Measurements from ENCODE around the gene STARD7. TPM values are rescaled to one million over a fixed set of nuclear protein-coding genes. Genes with fewer than 3 reads are reported as not detected.

Gene STARD7
- total and polyA plus RNA-seq, 9 of the 15 experiments (the other 6 are each of a cell fraction or from before 2014, with no cell fraction given) = 90.9 to 196 (median 145) TPM

DNA sequence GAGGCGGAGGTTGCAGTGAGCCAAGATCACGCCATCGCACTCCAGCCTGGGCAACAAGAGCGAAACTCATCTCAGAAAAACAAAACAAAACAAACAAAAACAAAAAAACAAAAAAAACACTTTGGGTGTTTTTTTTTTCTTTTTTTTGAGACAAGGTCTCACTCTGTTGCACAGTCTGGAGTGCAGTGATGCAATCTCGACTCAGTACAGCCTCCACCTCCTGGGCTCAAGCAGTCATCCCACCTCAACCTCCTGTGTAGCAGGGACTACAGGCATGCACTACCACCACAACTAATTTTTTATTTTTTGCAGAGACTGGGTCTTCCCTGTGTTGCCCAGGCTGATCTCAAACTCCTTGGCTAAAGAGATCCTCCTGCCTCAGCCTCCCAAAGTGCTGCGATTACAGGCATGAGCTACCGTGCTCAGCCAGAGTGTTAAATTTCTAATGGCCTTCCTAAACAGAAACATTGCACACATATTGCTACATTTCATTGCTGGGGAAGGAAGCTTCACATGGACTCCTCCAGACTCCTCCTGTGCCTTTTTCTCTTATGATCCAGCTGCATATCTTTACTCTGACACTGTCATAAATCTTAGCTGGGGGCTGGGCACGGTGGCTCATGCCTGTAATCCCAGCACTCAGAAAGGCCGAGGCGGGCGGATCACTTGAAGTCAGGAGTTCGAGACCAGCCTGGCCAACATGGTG is 19.7 kb downstream of the STARD7 start (continued):
- TF ChIP-seq, protein P1, sequence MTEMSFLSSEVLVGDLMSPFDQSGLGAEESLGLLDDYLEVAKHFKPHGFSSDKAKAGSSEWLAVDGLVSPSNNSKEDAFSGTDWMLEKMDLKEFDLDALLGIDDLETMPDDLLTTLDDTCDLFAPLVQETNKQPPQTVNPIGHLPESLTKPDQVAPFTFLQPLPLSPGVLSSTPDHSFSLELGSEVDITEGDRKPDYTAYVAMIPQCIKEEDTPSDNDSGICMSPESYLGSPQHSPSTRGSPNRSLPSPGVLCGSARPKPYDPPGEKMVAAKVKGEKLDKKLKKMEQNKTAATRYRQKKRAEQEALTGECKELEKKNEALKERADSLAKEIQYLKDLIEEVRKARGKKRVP (CRISPR knock-in tag; IDR thresholded peaks at IDR 0.05) = peak; percentile 58
- TF ChIP-seq ETS2 (tag; IDR thresholded peaks at IDR 0.05; ENCODE audit: borderline replicate concordance, poor library complexity, severe bottlenecking) (no peak), ZC3H11A (IDR thresholded peaks at IDR 0.05; ENCODE audit: low read depth, low read length) (no peak), MBD2 (IDR thresholded peaks at IDR 0.05; ENCODE audit: borderline replicate concordance, low read depth) (no peak), TAL1 (IDR thresholded peaks at IDR 0.05) (no peak), NR2C1 (IDR thresholded peaks at IDR 0.05) (no peak), NR2C1 (tag; IDR thresholded peaks at IDR 0.05) (no peak), SIN3B (IDR thresholded peaks at IDR 0.05; ENCODE audit: low read depth) (no peak), ATF1 (CRISPR knock-in tag; IDR thresholded peaks at IDR 0.05) (no peak), ATF1 (tag; IDR thresholded peaks at IDR 0.05) (no peak), CREB1 (IDR thresholded peaks at IDR 0.05) (no peak), CREB1 (CRISPR knock-in tag; IDR thresholded peaks at IDR 0.05) (no peak), HDAC1 (IDR thresholded peaks at IDR 0.05) (no peak), TOE1 (IDR thresholded peaks at IDR 0.05; ENCODE audit: borderline replicate concordance) (no peak), TOE1 (CRISPR knock-in tag; IDR thresholded peaks at IDR 0.05; ENCODE audit: borderline replicate concordance, low read depth) (no peak)
- TF ChIP-seq, protein P2, sequence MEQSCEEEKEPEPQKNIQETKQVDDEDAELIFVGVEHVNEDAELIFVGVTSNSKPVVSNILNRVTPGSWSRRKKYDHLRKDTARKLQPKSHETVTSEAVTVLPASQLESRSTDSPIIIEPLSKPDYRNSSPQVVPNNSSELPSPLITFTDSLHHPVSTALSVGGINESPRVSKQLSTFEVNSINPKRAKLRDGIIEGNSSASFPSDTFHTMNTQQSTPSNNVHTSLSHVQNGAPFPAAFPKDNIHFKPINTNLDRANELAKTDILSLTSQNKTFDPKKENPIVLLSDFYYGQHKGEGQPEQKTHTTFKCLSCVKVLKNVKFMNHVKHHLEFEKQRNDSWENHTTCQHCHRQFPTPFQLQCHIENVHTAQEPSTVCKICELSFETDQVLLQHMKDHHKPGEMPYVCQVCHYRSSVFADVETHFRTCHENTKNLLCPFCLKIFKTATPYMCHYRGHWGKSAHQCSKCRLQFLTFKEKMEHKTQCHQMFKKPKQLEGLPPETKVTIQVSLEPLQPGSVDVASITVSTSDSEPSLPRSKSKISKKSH (CRISPR knock-in tag; IDR thresholded peaks at IDR 0.05) = no peak
- TF ChIP-seq, protein P3, sequence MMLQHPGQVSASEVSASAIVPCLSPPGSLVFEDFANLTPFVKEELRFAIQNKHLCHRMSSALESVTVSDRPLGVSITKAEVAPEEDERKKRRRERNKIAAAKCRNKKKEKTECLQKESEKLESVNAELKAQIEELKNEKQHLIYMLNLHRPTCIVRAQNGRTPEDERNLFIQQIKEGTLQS (IDR thresholded peaks at IDR 0.05) = peak; percentile 71
- TF ChIP-seq, protein P3 (CRISPR knock-in tag; conservative IDR thresholded peaks at IDR 0.05) = no peak
- TF ChIP-seq, protein P4, sequence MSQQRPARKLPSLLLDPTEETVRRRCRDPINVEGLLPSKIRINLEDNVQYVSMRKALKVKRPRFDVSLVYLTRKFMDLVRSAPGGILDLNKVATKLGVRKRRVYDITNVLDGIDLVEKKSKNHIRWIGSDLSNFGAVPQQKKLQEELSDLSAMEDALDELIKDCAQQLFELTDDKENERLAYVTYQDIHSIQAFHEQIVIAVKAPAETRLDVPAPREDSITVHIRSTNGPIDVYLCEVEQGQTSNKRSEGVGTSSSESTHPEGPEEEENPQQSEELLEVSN (IDR thresholded peaks at IDR 0.05; ENCODE audit: borderline replicate concordance in 1 of 2, extremely low read depth in 1 of 2, insufficient read depth in 1 of 2, insufficient read length in 1 of 2, low read depth in 1 of 2, low read length in 1 of 2, poor library complexity in 1 of 2, severe bottlenecking in 1 of 2) = no peak
- TF ChIP-seq, protein P5, sequence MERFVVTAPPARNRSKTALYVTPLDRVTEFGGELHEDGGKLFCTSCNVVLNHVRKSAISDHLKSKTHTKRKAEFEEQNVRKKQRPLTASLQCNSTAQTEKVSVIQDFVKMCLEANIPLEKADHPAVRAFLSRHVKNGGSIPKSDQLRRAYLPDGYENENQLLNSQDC (CRISPR knock-in tag; IDR thresholded peaks at IDR 0.05) = no peak
- TF ChIP-seq, protein P6, sequence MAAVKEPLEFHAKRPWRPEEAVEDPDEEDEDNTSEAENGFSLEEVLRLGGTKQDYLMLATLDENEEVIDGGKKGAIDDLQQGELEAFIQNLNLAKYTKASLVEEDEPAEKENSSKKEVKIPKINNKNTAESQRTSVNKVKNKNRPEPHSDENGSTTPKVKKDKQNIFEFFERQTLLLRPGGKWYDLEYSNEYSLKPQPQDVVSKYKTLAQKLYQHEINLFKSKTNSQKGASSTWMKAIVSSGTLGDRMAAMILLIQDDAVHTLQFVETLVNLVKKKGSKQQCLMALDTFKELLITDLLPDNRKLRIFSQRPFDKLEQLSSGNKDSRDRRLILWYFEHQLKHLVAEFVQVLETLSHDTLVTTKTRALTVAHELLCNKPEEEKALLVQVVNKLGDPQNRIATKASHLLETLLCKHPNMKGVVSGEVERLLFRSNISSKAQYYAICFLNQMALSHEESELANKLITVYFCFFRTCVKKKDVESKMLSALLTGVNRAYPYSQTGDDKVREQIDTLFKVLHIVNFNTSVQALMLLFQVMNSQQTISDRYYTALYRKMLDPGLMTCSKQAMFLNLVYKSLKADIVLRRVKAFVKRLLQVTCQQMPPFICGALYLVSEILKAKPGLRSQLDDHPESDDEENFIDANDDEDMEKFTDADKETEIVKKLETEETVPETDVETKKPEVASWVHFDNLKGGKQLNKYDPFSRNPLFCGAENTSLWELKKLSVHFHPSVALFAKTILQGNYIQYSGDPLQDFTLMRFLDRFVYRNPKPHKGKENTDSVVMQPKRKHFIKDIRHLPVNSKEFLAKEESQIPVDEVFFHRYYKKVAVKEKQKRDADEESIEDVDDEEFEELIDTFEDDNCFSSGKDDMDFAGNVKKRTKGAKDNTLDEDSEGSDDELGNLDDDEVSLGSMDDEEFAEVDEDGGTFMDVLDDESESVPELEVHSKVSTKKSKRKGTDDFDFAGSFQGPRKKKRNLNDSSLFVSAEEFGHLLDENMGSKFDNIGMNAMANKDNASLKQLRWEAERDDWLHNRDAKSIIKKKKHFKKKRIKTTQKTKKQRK (IDR thresholded peaks at IDR 0.05; ENCODE audit: borderline replicate concordance, low read depth, low read length) = no peak

All from K562 (cell line).